SK-N-MC (cell line): ENCODE results near the gene SWAP70.

Source experiments
- DNase-seq: peaks from one replicate; pipeline ENCODE4 v3.0.0-alpha.2; 2011; ENCODE audit warnings: low read depth, low spot score
- H3K27ac ChIP-seq: fragments of 200-600 bp; sonication (generic); 2 replicates; pipeline ENCODE4 v1.5.1; 2016; ENCODE audit warnings: mixed run types
- H3K36me3 ChIP-seq: fragments of 200-600 bp; sonication (generic); 2 replicates; pipeline ENCODE4 v1.6.1; 2017; ENCODE audit warnings: antibody characterized with exemption, low read length, mixed read lengths; ENCODE audit not compliant: insufficient read depth
- H3K4me3 ChIP-seq: fragments of 200-600 bp; sonication (generic); 2 replicates; pipeline ENCODE4 v1.5.1; 2016
- H3K9ac ChIP-seq: fragments of 200-600 bp; sonication (generic); 2 replicates; pipeline ENCODE4 v1.8.0; 2017; ENCODE audit warnings: mixed run types, mixed read lengths; ENCODE audit not compliant: insufficient read length
- H3K9me3 ChIP-seq: fragments of 200-600 bp; sonication (generic); 2 replicates; pipeline ENCODE4 v1.6.1; 2017; ENCODE audit warnings: low read depth, mild to moderate bottlenecking, antibody characterized with exemption, low read length, moderate library complexity, mixed read lengths
- EZH2 ChIP-seq: fragments of 200-600 bp; sonication (generic); IDR thresholded peaks from one replicate; pipeline ENCODE4 v1.6.1; 2017; ENCODE audit warnings: antibody characterized with exemption
- FOXP2 ChIP-seq: optimal IDR thresholded peaks from 2 replicates; pipeline ENCODE3; 2011; ENCODE audit warnings: mild to moderate bottlenecking, moderate library complexity; ENCODE audit not compliant: insufficient read depth; ENCODE audit errors: extremely low read length, control extremely low read depth
- POLR2AphosphoS5 ChIP-seq: IDR thresholded peaks from 2 replicates; pipeline ENCODE4 v1.6.1; 2012; ENCODE audit warnings: mild to moderate bottlenecking, low read depth, low read length, borderline replicate concordance

The SWAP70 gene

DNA sequence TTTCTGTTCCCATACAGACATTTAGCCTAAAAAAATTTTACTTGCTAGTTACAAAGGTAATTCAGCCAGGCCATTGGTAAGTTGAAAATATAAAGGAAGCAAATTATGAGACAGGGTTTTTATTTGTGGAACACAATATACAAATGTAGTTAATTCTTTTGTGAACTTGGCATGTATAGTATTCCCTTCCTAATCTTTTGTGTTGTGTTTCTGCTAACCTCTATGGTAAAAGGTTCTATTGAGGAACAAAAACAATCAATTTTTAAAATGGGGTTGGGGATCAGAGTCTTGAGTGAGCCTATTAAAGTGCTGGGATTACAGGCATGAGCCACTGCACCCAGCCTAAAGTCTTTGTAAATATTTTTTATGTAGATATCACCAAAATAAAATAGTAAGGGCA lies 14.1 kb downstream of the SWAP70 start:
- H3K4me3 ChIP-seq, result no peak overlapping the region
- H3K36me3 ChIP-seq, result no peaks in the 10 kb centered on the region
- TF ChIP-seq POLR2AphosphoS5, result no peak
- no peak for TF ChIP-seq FOXP2
- no peak for TF ChIP-seq EZH2
- no peak for DNase-seq
- H3K9ac ChIP-seq, result no peak overlapping the region
- no peaks in the 10 kb centered on the region for H3K9me3 ChIP-seq
- H3K27ac ChIP-seq, result no peak overlapping the region

- Histone ChIP-seq H3K36me3 (no peaks in the 10 kb centered on the region), H3K4me3 (no peak overlapping the region), H3K9me3 (no peaks in the 10 kb centered on the region), H3K9ac (no peak overlapping the region), H3K27ac (no peak overlapping the region)
- DNase-seq, result no peak
- TF ChIP-seq EZH2 (no peak), POLR2AphosphoS5 (no peak)
Observed at GRCh38 chr11:9678576-9678975, 14.7 kb downstream of the SWAP70 start.

DNA sequence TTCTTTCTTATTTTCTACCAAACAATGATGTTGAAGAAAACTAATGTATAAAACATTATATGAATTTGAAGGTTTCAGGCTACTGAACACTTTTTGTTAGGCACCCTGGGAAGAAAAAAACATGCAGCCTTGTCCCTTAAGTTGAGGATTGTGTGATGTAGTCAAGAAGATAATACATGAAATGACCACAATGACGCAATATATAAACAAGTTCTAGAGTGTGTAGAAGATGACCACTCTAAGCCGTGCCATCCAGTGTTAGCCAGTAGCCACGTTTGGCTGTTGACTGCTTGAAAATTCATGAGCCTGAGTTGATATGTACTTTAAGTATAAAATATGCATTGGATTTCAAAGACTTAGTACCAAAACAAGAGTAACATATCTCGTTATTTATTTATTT lies 16.2 kb downstream of the SWAP70 start:
- H3K9ac ChIP-seq, result no peak overlapping the region
- no peaks in the 10 kb centered on the region for H3K9me3 ChIP-seq
- no peak overlapping the region for H3K27ac ChIP-seq
- H3K36me3 ChIP-seq, result no peaks in the 10 kb centered on the region
- no peak overlapping the region for H3K4me3 ChIP-seq
- TF ChIP-seq EZH2 (no peak), POLR2AphosphoS5 (no peak), FOXP2 (no peak)
- no peak for DNase-seq

- Histone ChIP-seq H3K4me3 (no peak overlapping the region), H3K9me3 (no peaks in the 10 kb centered on the region), H3K27ac (no peak overlapping the region), H3K9ac (no peak overlapping the region), H3K36me3 (no peaks in the 10 kb centered on the region)
- no peak for DNase-seq
- TF ChIP-seq EZH2, result no peak
- no peak for TF ChIP-seq FOXP2
- no peak for TF ChIP-seq POLR2AphosphoS5
Observed at GRCh38 chr11:9681583-9682372, 17.9 kb downstream of the SWAP70 start.

- Histone ChIP-seq H3K9me3 (no peaks in the 10 kb centered on the region), H3K27ac (peak overlapping the region; percentile 49; the same call in 1 of the 2 replicates), H3K4me3 (no peak overlapping the region), H3K36me3 (no peaks in the 10 kb centered on the region), H3K9ac (no peak overlapping the region)
- DNase-seq, result peak; percentile 26
- TF ChIP-seq EZH2 (no peak), FOXP2 (no peak), POLR2AphosphoS5 (no peak)
Observed at GRCh38 chr11:9687711-9688477, 24.0 kb downstream of the SWAP70 start.

DNA sequence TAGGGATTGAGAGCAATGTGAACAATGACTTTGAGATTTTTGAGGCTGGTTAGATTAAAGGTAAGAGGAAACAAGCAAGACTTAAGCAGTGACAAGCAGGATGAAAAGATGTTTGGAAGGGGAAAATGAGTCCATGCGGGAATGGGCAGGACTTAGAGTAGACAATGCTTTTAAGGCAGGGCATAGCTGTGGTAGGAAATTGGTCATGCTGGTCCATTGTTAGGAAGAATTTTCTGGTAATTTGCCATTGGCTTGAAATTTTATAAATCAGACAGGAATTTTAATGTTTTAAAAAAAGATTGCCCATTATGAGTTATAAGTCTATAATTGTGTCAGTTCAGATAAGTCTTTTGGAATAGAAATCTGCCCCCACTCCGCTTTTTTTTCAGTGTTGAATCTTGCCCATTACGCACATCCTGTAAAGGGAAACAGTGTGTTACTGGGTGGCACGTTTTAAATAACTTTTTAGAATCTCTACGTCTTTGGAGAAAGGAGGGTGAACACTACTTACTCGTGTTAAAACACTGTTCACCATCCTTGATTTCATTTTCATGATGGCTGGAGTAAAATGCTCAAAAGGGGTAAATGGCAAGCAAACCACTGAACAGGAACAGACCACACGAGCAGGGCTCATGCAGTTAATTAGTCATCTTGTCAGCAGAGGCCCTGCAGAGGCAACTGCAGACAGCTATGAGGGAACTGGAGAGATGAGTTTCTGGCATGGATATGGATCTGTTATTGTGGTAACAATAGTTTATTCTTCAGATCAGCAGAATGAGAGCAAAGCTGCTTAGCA lies 25.0 kb downstream of the SWAP70 start:
- Histone ChIP-seq H3K9ac (no peak overlapping the region), H3K36me3 (no peaks in the 10 kb centered on the region), H3K4me3 (no peak overlapping the region), H3K27ac (no peak overlapping the region), H3K9me3 (no peaks in the 10 kb centered on the region)
- DNase-seq, result no peak
- TF ChIP-seq FOXP2 (no peak), POLR2AphosphoS5 (no peak), EZH2 (no peak)

DNA sequence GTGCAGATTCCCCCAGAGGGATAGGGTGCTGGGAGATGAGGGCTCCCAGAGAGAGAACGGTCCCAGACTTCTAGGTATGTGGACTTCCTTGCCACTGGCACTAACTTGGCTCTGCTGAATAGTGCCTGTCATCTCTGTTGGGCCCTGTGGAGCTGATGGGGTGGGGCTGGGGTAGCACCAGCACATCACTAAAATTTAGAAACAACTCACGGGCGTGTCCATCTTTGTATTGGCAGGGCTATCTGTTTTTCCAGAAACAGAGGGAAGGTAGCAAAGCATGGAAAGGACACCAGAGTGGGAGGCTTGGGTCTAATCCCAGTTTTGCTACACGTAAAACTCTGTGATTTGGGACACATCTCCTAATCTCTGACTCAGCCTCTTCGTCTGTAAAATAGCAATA lies 25.8 kb downstream of the SWAP70 start:
- no peak overlapping the region for H3K27ac ChIP-seq
- TF ChIP-seq FOXP2 (no peak), POLR2AphosphoS5 (no peak), EZH2 (no peak)
- H3K9me3 ChIP-seq, result no peaks in the 10 kb centered on the region
- H3K36me3 ChIP-seq, result no peaks in the 10 kb centered on the region
- DNase-seq, result no peak
- H3K4me3 ChIP-seq, result no peak overlapping the region
- no peak overlapping the region for H3K9ac ChIP-seq

DNA sequence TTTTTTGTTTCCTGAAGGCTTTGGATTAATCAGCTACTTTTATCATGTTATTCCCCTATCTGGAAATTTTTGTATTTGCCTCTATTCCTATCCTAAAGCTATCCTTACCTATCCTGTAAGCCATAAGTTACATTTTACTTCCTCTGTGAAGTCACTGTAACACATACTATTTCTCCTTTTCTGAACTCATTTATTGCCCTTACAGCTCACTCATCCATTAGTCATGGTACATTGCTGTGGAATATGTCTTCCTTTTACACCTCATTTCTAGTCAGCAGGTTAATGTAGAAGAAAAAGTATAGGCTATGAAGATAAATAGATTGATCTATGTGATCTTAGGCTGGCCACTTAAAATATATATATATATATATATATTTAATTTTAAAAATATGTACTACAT lies 28.0 kb downstream of the SWAP70 start:
- no peak for DNase-seq
- Histone ChIP-seq H3K27ac (no peak overlapping the region), H3K4me3 (no peak overlapping the region)

More for the DNA sequence above, 28.0 kb downstream of the SWAP70 start:
- H3K9ac ChIP-seq, result no peak overlapping the region
- no peaks in the 10 kb centered on the region for H3K9me3 ChIP-seq
- TF ChIP-seq FOXP2 (no peak), POLR2AphosphoS5 (no peak), EZH2 (no peak)
- H3K36me3 ChIP-seq, result peaks cover 4% of the 10 kb centered on the region; the same call in 1 of the 2 replicates
